HG03135 (cell line): ENCODE measurements around the gene IL1R1.

Source experiments
- ATAC-seq: cut with Tn5 transposase; IDR thresholded peaks from one replicate; pipeline ENCODE4 v1.9.1; 2021; ENCODE audit warnings: mild to moderate bottlenecking, moderate library complexity; ENCODE audit not compliant: unreplicated experiment

Gene IL1R1

GRCh38 chr2:102137138-102137537 is 5.4 kb upstream of the IL1R1 start:
- ATAC-seq: no peak

GRCh38 chr2:102138331-102138730 is 4.2 kb upstream of the IL1R1 start:
- no peak for ATAC-seq

GRCh38 chr2:102139851-102140250 is 2.7 kb upstream of the IL1R1 start:
- no peak for ATAC-seq

GRCh38 chr2:102140377-102140776 is 2.2 kb upstream of the IL1R1 start:
- ATAC-seq: no peak

- no peak for ATAC-seq
Observed at GRCh38 chr2:102141011-102141943, 1.3 kb upstream of the IL1R1 start.

- no peak for ATAC-seq
Observed at GRCh38 chr2:102142829-102143449, 393 bp downstream of the IL1R1 start.

GRCh38 chr2:102143450-102143985 is 972 bp downstream of the IL1R1 start:
- ATAC-seq: no peak

GRCh38 chr2:102144128-102144527 is 1.6 kb downstream of the IL1R1 start:
- no peak for ATAC-seq

GRCh38 chr2:102145107-102145506 is 2.6 kb downstream of the IL1R1 start:
- no peak for ATAC-seq

- no peak for ATAC-seq
Observed at GRCh38 chr2:102145934-102146333, 3.4 kb downstream of the IL1R1 start.

GRCh38 chr2:102147935-102148334 is 5.4 kb downstream of the IL1R1 start:
- ATAC-seq: no peak

- no peak for ATAC-seq
Observed at GRCh38 chr2:102149243-102149642, 6.7 kb downstream of the IL1R1 start.

- ATAC-seq: no peak
Observed at GRCh38 chr2:102149644-102150455, 7.3 kb downstream of the IL1R1 start.

GRCh38 chr2:102154364-102154763 is 11.8 kb downstream of the IL1R1 start:
- ATAC-seq: no peak

GRCh38 chr2:102154946-102155702 is 12.6 kb downstream of the IL1R1 start:
- no peak for ATAC-seq

GRCh38 chr2:102155703-102156515 is 13.4 kb downstream of the IL1R1 start:
- ATAC-seq: no peak

- no peak for ATAC-seq
Observed at GRCh38 chr2:102158011-102158755, 15.6 kb downstream of the IL1R1 start.

- ATAC-seq: no peak
Observed at GRCh38 chr2:102159295-102159694, 16.7 kb downstream of the IL1R1 start.
